ENCODE data around the gene PCSK1N.
"Not testable (repeated sequence)": the region's sequence is repeated elsewhere in the genome, so short reads cannot be mapped to it uniquely, and the experiment has no call there.

The PCSK1N gene

GRCh38 chrX:48819394-48819793, 16.0 kb downstream of the PCSK1N start:
- FAIRE-seq = not testable (repeated sequence)

GRCh38 chrX:48818866-48819265, 16.5 kb downstream of the PCSK1N start:
- no peak for FAIRE-seq

DNA sequence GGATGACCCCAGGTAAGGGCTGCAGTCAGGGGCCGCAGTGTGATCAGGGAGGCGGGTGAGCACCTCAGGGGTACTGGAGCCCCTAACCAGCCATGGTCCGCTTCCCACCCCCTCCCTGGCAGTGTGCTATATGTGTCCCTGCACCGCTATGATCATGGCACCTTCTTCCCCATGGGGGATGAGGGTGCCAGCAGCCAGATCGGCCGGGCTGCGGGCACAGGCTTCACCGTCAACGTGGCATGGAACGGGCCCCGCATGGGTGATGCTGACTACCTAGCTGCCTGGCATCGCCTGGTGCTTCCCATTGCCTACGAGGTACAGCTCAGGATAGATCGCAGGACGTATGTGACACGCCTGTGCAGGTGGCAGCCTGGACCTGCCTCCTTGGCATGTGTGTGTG, 17.3 kb downstream of the PCSK1N start:
- no peak for FAIRE-seq

DNA sequence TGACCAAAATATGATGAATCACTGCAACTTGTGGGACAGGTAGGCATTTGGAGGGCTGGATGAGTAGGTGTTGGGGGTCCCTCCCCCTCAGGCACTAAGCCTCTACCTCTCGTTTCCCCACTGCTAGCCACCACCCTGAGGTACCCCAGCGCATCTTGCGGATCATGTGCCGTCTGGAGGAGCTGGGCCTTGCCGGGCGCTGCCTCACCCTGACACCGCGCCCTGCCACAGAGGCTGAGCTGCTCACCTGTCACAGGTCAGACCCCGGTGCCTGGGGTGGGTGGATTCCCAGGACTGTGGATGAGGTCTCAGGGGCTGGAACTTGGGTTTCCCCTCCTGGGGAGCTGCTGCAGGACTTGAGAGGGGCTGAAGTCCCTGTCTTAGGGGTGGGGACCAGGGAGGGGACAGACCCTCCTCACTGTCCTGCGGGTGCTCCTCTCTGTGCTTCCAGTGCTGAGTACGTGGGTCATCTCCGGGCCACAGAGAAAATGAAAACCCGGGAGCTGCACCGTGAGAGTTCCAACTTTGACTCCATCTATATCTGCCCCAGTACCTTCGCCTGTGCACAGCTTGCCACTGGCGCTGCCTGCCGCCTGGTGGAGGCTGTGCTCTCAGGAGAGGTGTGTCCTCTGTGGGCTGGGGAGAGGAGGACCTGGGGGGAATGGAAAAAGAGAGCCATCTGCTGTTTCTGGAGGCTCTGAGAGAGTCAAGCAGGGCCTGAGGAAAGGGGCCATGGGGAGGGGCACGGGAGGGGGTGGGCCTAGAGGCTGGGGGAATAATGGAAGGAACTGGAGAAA, 19.2 kb downstream of the PCSK1N start:
- no peak for FAIRE-seq

GRCh38 chrX:48815266-48815665, 20.1 kb downstream of the PCSK1N start:
- no peak for FAIRE-seq

- FAIRE-seq = no peak
Observed at GRCh38 chrX:48814722-48815121, 20.7 kb downstream of the PCSK1N start.

- no peak for FAIRE-seq
Observed at GRCh38 chrX:48813644-48814043, 21.8 kb downstream of the PCSK1N start.

DNA sequence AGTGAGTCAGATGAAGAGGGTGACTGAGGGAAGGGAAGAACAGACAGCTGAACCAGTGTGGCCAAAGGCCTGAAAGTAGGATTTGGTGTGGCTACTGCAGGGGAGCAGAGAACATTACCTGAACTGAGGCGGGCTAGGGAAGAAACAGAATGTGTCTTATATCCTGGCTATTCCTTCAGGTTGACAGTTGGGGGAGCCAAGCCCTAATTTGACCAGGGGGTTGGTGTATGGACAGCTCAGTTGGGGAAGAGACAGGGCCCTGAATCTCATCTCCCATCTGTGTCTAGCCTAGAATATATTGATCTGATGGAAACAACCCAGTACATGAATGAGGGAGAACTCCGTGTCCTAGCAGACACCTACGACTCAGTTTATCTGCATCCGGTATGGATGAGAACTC, 29.3 kb downstream of the PCSK1N start:
- no peak for FAIRE-seq

DNA sequence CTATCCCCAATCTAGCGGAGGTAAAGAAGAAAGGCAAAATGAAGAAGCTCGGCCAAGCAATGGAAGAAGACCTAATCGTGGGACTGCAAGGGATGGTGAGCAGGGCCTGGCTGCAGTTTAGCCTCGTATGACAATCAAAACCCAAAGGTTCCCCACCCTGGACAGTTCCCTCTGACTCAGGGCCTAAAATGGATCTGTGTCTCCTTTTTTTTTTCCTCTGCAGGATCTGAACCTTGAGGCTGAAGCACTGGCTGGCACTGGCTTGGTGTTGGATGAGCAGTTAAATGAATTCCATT, 32.6 kb downstream of the PCSK1N start:
- FAIRE-seq = no peak

DNA sequence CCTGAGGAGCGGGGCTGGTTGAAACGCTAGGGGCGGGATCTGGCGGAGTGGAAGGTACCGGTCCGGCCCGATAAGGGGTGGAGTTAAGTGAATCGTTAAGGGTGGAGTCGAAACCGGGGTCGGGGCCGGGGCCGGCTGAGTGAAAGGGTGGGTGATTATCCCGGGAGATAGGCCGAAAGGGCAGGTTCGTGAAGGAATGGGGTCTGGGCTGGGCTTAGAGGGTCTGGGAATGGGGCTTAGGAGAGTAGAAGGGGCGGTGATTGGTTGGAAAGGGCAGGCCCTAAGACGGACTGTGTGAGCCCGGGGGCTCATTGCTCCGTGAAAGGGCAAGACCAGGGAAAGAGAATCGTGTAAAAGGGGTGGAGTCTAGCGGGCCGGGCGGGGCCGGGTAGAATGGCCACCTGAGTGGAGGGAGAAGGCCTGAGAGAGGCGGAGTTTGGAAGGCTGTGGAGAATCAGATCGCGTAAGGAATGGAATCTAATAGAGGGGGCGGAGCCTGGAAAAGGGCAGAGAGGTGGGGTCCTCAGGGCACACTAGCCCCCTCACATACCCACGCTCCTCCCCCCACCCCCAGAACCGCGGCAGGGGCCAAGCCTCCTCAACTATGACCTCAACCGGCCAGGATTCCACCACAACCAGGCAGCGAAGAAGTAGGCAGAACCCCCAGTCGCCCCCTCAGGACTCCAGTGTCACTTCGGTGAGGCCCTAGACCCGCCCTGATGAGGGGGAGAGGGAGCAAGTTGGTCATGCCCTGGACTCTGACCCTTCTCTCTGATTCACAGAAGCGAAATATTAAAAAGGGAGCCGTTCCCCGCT, 33.1 kb downstream of the PCSK1N start:
- no peak for FAIRE-seq

DNA sequence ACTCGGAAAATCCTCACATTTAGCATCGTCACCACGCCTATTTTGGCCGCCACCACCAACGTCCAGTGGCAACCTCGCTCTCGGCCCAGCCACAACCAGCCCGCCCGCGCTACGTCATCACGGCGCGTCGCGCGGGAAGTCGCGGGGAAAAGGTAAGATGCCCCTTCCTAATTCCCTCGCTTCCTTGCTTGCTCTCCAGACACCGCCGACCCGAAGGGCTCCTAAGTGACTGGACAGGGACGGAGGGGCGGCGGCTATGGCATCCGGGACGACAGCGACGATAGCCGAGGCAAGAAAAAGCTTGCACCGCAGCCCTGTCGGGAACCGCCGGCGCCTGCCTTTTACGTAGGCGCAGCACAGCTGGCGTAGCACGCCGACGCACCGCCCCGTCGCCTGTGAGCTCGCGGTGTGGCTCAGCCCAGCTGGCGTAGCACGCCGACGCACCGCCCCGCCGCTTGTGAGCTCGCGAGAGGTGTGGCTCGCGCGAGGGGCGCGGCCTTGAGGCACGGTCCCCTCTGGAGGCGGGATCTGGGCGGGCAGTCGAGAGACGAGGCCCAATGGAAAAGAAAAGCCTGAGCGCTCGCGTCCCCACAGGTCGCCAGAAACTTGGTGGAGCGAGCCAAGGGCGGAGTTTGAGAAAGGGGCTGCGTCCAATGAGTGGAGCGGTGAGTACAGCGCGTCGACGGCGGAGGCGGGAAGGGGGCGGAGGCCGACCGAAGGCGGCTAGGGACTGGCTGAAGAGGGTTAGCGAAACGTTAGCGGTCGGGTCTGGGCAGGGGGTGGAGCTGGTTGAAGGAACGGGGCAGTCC, 33.9 kb downstream of the PCSK1N start, which contains the start of gene HDAC6:
TSS of gene HDAC6 (plus strand) at position 788 of the 809 bp plus-strand sequence. CDS start 626 bp downstream, outside the sequence.
- peak; percentile 90 for FAIRE-seq

- FAIRE-seq = no peak
Observed at GRCh38 chrX:48800574-48801279, 34.7 kb downstream of the PCSK1N start.

DNA sequence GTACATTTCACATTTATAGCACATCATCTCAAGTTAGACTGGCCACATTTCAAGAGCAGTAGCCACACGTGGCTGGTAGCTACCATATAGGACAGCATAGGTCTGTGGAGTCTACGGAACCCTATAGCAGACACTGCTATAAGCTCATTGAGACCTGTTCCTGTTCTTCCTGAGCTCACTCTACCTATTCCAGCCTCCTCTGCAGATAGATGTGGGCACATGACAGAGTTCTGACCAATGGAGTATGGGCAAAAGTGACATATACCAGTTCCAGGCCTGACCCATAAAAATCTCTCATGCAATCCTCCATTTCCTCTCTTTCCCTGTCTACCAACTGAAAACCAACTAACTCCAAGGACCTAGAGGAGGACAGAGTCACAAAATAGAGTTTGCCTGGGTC, 37.1 kb downstream of the PCSK1N start:
- FAIRE-seq = no peak

DNA sequence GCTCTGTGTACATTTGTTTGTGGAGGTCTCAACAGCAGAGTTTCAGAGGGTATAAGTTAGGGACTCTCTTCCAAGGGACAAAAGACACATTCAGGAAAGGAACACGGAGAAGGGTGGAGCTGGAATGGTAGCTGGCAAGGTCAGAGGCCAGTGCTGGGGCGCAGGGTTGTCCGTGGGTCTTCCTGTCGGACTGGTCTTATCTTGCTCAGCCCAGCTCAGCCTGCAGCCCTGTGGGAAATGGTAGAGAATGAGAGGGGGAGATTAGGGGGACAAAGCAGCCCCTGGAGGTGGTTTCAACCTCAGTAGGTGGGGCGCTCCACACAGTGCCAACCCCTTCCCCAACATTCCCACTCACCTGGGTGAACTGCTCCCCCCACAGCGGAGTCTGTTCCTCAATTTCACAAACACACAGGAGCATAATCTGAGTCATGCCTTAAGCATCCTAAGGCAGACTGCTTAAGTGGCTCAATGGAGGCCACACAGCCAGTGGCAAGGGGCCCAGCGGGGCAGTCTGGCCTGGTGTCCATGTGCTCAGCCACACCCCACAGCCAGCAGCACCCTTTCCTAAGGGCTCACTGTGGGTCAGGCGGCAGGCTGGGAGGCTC, 40.4 kb downstream of the PCSK1N start:
- FAIRE-seq = no peak

DNA sequence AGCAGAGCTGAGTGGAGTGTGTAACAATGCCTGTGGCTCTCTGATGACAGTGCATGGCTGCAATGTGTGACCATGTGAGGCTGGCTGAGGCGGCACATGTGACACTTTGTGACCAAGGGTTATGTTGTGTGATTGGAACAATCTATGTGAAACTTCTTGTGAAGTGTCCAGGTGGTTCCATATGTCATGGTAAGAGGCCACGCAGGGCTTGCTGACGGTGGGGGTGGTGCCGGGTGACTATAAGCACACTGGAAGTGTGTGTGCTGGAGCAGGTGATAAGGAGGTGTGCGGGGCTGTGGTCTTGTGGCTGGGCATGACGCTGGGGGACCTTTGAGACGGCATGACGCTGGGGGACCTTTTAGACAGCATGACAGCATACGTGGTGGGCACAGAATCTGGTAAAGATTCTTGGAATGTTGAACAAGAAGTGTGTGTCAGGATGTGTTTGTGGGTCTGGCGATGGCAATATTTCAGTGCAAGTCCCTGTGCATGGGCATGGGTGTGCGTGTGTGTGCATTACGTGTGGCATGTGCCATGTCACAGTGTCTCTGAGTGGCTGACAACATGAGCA, 41.0 kb downstream of the PCSK1N start:
- no peak for FAIRE-seq

DNA sequence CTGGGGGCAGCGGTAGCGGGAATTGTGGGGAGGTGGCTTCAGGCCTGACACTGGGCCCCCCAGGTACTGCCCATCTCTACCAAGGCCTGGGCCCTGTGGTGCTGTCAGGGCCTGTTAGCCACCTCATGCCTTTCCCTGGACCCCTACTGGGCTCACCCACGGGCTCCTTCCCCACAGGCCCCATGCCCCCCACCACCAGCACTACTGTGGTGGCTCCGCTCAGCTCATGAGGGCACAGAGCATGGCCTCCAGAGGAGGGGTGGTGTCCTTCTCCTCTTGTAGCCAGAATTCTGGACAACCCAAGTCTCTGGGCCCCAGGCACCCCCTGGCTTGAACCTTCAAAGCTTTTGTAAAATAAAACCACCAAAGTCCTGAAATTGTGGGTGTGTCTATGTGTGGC, 41.5 kb downstream of the PCSK1N start:
- FAIRE-seq = no peak

DNA sequence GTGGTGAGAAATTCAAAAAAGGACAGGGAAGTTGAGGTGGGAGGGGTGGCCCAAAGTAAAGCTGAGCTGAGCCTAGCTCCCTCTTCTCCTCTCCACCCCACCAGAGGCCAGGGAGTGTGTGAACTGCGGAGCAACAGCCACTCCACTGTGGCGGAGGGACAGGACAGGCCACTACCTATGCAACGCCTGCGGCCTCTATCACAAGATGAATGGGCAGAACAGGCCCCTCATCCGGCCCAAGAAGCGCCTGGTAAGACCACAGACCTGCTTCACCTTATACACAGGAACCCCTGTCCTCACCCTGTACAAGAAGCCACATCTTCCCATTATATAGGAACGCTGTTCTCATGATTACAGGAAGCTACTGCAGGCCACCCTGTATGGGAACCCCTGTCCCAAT, 43.2 kb downstream of the PCSK1N start:
- no peak for FAIRE-seq

DNA sequence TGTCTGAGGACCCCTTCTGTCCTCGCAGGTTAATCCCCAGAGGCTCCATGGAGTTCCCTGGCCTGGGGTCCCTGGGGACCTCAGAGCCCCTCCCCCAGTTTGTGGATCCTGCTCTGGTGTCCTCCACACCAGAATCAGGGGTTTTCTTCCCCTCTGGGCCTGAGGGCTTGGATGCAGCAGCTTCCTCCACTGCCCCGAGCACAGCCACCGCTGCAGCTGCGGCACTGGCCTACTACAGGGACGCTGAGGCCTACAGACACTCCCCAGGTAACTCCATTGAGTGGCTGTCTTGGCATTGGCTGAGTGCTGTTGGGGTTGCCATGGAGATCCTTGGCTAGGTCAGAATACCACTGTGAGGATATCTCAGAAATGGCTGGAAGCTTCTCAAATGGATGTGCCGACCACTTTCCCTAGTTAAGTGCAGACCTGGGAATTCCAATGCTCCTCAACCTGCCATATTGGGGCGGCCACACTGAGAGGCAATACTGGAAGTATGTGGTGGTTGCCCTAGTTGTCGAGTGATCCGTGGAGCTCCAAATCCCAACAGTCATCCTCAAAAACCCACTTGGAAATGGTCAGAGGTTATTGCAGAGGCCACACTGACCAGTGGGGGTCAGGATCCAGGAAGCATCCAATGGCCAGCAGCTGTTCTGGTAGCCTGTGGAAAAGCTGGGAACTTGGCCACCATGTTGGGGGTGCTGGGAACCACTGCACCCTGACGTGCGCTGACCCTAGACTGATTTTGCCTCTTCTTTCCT, 44.2 kb downstream of the PCSK1N start:
- no peak for FAIRE-seq

DNA sequence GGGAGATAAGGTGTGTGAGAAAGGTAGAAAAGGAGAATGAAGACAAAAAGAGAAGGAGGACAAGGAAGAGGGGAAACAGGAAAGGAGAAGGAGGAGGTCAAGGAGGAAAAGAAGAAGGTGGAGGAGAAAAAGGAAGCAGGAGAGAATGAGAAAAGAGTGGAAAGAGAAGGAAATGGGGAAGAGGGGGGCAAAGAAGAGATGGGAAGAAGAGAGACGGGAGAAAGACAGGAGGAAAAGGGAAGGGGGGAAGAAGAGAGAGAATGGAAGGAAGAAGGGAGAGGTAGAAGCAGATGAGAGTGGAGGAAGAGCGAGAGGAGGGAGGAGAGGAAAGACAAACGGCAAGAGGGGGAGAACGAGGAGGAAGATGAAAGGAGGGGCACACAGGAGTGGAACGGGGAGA, 44.9 kb downstream of the PCSK1N start:
- FAIRE-seq = no peak

DNA sequence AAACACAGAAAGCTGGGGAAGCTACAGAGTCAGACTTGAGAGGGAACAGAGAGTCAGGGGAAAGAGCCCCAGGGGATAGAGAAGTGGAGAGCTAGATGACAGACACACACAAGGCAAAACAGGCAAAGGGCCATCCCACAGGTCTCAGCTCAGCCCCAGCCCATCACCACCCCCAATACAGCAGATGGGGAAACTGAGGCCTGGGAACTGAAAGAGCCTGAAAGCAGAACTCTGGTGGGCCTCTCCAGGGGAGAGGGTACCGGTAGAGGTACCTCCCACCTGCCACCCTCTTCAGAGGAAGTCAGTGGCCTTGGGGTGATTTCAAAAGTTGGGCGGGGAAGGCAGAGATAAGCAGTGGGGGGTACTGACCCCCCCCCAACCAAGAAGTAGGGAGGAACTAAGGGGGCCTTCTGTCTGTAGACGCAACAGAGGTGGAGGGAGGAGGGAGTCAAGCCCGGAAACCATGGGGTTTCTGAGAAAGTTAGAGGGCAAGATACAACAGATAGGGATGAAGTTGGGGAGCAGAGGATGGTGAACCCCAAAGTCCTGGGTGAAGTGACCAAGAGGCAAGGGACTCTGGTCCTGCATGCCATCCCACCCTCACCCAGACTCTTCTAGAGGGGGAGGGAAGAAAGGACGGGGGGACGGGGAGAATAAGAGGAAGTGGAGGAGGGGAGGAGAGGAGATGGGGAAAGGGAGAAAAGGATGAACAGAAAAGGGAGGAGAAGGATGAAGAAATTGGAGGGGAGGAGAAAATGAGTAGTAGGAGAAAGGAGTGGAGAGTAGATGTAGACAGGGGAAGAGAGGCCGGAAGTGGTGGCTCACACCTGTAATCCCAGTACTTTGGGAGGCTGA, 45.8 kb downstream of the PCSK1N start:
- no peak for FAIRE-seq
